HCT116 (cell line): ENCODE results near the gene VEZF1.

Experiments
- CBX3 ChIP-seq: IDR thresholded peaks from 2 replicates; pipeline ENCODE4 v1.6.1; 2012; ENCODE audit warnings: low read depth
- JUND ChIP-seq: IDR thresholded peaks from 2 replicates; pipeline ENCODE4 v1.6.1; 2012
- POLR2A ChIP-seq: IDR thresholded peaks from 2 replicates; pipeline ENCODE4 v1.7.0; 2011; ENCODE audit warnings: borderline replicate concordance; ENCODE audit not compliant: insufficient read depth, insufficient read length; ENCODE audit errors: extremely low read depth
- POLR2AphosphoS5 ChIP-seq: IDR thresholded peaks from 2 replicates; pipeline ENCODE4 v1.6.1; 2011; ENCODE audit warnings: mild to moderate bottlenecking, low read depth, low read length, moderate library complexity
- ZFX ChIP-seq: fragments of 450-650 bp; IDR thresholded peaks from 2 replicates; pipeline ENCODE4 v1.6.1; 2017
- ZNF274 ChIP-seq: fragments of 200-500 bp; sonication (Bioruptor generic); IDR thresholded peaks from 2 replicates; pipeline ENCODE4 v1.6.1; 2014; ENCODE audit warnings: mild to moderate bottlenecking, low read depth, low read length, inconsistent platforms
- TF ChIP-seq, protein P1 (sequence below), 3 experiments: fragments of 200-600 bp in 1 of 3; sonication (generic) in 1 of 3; IDR thresholded peaks in 2 of 3; conservative IDR thresholded peaks in 1 of 3; 2 replicates each; pipeline ENCODE4 v1.5.1; 2012 to 2017; ENCODE audit warnings: low read depth in 2 of 3, low read length in 2 of 3, antibody characterized with exemption in 1 of 3, borderline replicate concordance in 1 of 3, control low read depth in 1 of 3, mild to moderate bottlenecking in 1 of 3, mixed read lengths in 1 of 3, mixed run types in 1 of 3, moderate library complexity in 1 of 3; ENCODE audit not compliant: insufficient read depth in 1 of 3

DNA sequence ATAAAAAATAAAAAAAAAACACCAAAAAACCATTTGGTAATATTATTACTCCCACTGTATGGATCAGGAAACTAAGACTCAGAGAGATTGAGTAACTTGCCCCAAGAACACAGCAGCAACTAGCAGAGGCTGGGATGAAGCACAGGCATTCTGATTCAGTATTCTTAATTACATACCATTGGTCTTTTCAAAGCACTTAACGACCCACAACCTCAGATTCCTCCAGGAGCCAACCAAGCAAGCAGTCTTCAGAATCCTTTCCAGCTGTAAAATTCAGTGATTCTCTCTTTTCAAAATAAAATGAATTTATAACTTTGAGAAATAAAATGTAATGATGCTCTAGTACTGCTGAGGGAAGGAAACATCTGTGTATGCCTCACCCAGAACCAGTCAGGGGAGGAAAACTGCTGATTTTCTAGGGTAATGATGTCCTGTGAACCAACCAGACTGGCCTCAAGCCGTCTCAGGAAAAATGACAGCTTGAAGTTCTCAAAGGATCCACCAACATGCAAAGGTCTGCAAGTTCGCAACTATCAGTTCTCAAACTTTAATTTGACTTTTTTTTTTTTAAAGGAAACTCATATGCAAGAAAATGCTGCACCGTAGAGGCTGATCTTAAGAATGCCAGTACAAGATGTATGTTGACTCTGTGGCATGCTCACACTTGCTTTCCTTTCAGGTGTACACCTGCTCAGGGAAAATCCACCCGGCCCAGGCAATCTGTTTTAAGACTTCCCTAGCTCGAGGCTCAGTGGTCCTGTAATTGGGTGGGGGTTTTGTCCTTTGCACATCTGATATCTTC lies 41.9 kb downstream of the VEZF1 start:
- TF ChIP-seq, protein P1, sequence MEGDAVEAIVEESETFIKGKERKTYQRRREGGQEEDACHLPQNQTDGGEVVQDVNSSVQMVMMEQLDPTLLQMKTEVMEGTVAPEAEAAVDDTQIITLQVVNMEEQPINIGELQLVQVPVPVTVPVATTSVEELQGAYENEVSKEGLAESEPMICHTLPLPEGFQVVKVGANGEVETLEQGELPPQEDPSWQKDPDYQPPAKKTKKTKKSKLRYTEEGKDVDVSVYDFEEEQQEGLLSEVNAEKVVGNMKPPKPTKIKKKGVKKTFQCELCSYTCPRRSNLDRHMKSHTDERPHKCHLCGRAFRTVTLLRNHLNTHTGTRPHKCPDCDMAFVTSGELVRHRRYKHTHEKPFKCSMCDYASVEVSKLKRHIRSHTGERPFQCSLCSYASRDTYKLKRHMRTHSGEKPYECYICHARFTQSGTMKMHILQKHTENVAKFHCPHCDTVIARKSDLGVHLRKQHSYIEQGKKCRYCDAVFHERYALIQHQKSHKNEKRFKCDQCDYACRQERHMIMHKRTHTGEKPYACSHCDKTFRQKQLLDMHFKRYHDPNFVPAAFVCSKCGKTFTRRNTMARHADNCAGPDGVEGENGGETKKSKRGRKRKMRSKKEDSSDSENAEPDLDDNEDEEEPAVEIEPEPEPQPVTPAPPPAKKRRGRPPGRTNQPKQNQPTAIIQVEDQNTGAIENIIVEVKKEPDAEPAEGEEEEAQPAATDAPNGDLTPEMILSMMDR (IDR thresholded peaks at IDR 0.05 in 2 of 3, conservative IDR thresholded peaks at IDR 0.05 in 1 of 3; ENCODE audit: borderline replicate concordance in 1 of 3, insufficient read depth in 1 of 3, low read depth in 2 of 3, low read length in 2 of 3) = no peak
- TF ChIP-seq POLR2A (no peak), ZNF274 (no peak), CBX3 (no peak), POLR2AphosphoS5 (no peak), ZFX (no peak), JUND (no peak)
